ENCODE data around the gene PIK3CA. TPM values are rescaled to one million over a fixed set of nuclear protein-coding genes. Genes with fewer than 3 reads are reported as not detected.
"Not testable (repeated sequence)": the region's sequence is repeated elsewhere in the genome, so short reads cannot be mapped to it uniquely, and the experiment has no call there.

Gene PIK3CA
- total and polyA plus RNA-seq, 2 donors from 2014 or later, result 6.1 to 24.8 TPM

- no peak overlapping the region for H3K9ac ChIP-seq (ENCODE audit: low read length in 3 of 3)
- DNase-seq (peak in 1 of 5 donors; percentile 31), FAIRE-seq (no peak)
- peaks cover 0 to 5% (median 0%) of the 10 kb centered on the region in 3 donors for H3K36me3 ChIP-seq (ENCODE audit: control insufficient read depth in 2 of 3, insufficient read depth in 3 of 3, low read length in 3 of 3)
- no peak overlapping the region for H3K27ac ChIP-seq (ENCODE audit: low read depth in 2 of 2, low read length in 2 of 2)
- no peak for TF ChIP-seq CTCF (IDR thresholded peaks at IDR 0.05; ENCODE audit: borderline replicate concordance, extremely low read depth, insufficient read depth)
- intact Hi-C loops (cut with DNase I), result no loop called here
- H3K27me3 ChIP-seq (ENCODE audit: control insufficient read depth, insufficient read depth, low read length), result no peaks in the 10 kb centered on the region
- H3K4me1 ChIP-seq (ENCODE audit: control insufficient read depth in 2 of 3, insufficient read depth in 2 of 3, low read depth in 1 of 3, low read length in 3 of 3), result peaks cover 0 to 5% (median 0%) of the 10 kb centered on the region in 3 donors
- no peak overlapping the region for H3K4me3 ChIP-seq (ENCODE audit: low read length in 3 of 3)
- no peaks in the 10 kb centered on the region for H3K9me3 ChIP-seq (ENCODE audit: control insufficient read depth in 2 of 3, insufficient read depth in 1 of 3, low read length in 3 of 3)
Observed at GRCh38 chr3:179196700-179197099, 48.5 kb downstream of the PIK3CA start.

- H3K4me1 ChIP-seq (ENCODE audit: control insufficient read depth in 2 of 3, insufficient read depth in 2 of 3, low read depth in 1 of 3, low read length in 3 of 3), result no peaks in the 10 kb centered on the region
- no peak overlapping the region for H3K9ac ChIP-seq (ENCODE audit: low read length in 3 of 3)
- H3K27ac ChIP-seq (ENCODE audit: low read depth in 2 of 2, low read length in 2 of 2), result no peak overlapping the region
- H3K27me3 ChIP-seq (ENCODE audit: control insufficient read depth, insufficient read depth, low read length), result no peaks in the 10 kb centered on the region
- DNase-seq, result no peak
- peaks cover 0 to 12% (median 5%) of the 10 kb centered on the region in 3 donors for H3K36me3 ChIP-seq (ENCODE audit: control insufficient read depth in 2 of 3, insufficient read depth in 3 of 3, low read length in 3 of 3)
- intact Hi-C loops (cut with DNase I), result no loop called here
- H3K9me3 ChIP-seq (ENCODE audit: control insufficient read depth in 2 of 3, insufficient read depth in 1 of 3, low read length in 3 of 3), result no peaks in the 10 kb centered on the region
- FAIRE-seq, result no peak
- TF ChIP-seq CTCF (IDR thresholded peaks at IDR 0.05; ENCODE audit: borderline replicate concordance, extremely low read depth, insufficient read depth), result no peak
- no peak overlapping the region for H3K4me3 ChIP-seq (ENCODE audit: low read length in 3 of 3)
Observed at GRCh38 chr3:179200790-179201189, 52.6 kb downstream of the PIK3CA start.

- FAIRE-seq; H3K27ac ChIP-seq (ENCODE audit: low read depth in 2 of 2, low read length in 2 of 2); H3K36me3 ChIP-seq (ENCODE audit: control insufficient read depth in 2 of 3, insufficient read depth in 3 of 3, low read length in 3 of 3); H3K4me1 ChIP-seq (ENCODE audit: control insufficient read depth in 2 of 3, insufficient read depth in 2 of 3, low read depth in 1 of 3, low read length in 3 of 3); H3K27me3 ChIP-seq (ENCODE audit: control insufficient read depth, insufficient read depth, low read length); H3K9me3 ChIP-seq (ENCODE audit: control insufficient read depth in 2 of 3, insufficient read depth in 1 of 3, low read length in 3 of 3); H3K4me3 ChIP-seq (ENCODE audit: low read length in 3 of 3); DNase-seq; H3K9ac ChIP-seq (ENCODE audit: low read length in 3 of 3); intact Hi-C loops (cut with DNase I): not testable (repeated sequence)
Observed at GRCh38 chr3:179215550-179215949, 67.4 kb downstream of the PIK3CA start.

GRCh38 chr3:179218213-179218612 lies 70.1 kb downstream of the PIK3CA start:
- H3K27ac ChIP-seq (ENCODE audit: low read depth in 2 of 2, low read length in 2 of 2); intact Hi-C loops (cut with DNase I); H3K27me3 ChIP-seq (ENCODE audit: control insufficient read depth, insufficient read depth, low read length); H3K4me3 ChIP-seq (ENCODE audit: low read length in 3 of 3); H3K9me3 ChIP-seq (ENCODE audit: control insufficient read depth in 2 of 3, insufficient read depth in 1 of 3, low read length in 3 of 3); H3K4me1 ChIP-seq (ENCODE audit: control insufficient read depth in 2 of 3, insufficient read depth in 2 of 3, low read depth in 1 of 3, low read length in 3 of 3); DNase-seq; H3K9ac ChIP-seq (ENCODE audit: low read length in 3 of 3); H3K36me3 ChIP-seq (ENCODE audit: control insufficient read depth in 2 of 3, insufficient read depth in 3 of 3, low read length in 3 of 3): not testable (repeated sequence)
- FAIRE-seq, result peak; percentile 33

- H3K36me3 ChIP-seq (ENCODE audit: control insufficient read depth in 2 of 3, insufficient read depth in 3 of 3, low read length in 3 of 3), result peaks cover 3 to 15% (median 3%) of the 10 kb centered on the region in 3 donors
- intact Hi-C loops (cut with DNase I), result no loop called here
- H3K9ac ChIP-seq (ENCODE audit: low read length in 3 of 3), result no peak overlapping the region
Observed at GRCh38 chr3:179223548-179223947, 75.4 kb downstream of the PIK3CA start.

More at GRCh38 chr3:179223548-179223947, 75.4 kb downstream of the PIK3CA start:
- H3K4me3 ChIP-seq (ENCODE audit: low read length in 3 of 3), result no peak overlapping the region
- H3K9me3 ChIP-seq (ENCODE audit: control insufficient read depth in 2 of 3, insufficient read depth in 1 of 3, low read length in 3 of 3), result no peaks in the 10 kb centered on the region
- DNase-seq (no peak), FAIRE-seq (no peak)
- no peak overlapping the region for H3K27ac ChIP-seq (ENCODE audit: low read depth in 2 of 2, low read length in 2 of 2)
- no peaks in the 10 kb centered on the region for H3K27me3 ChIP-seq (ENCODE audit: control insufficient read depth, insufficient read depth, low read length)
- TF ChIP-seq CTCF (IDR thresholded peaks at IDR 0.05; ENCODE audit: borderline replicate concordance, extremely low read depth, insufficient read depth), result no peak
- no peaks in the 10 kb centered on the region for H3K4me1 ChIP-seq (ENCODE audit: control insufficient read depth in 2 of 3, insufficient read depth in 2 of 3, low read depth in 1 of 3, low read length in 3 of 3)

Measured in kidney (tissue), 14 donors.